ENCODE results near the gene GOSR2.
"Not testable (repeated sequence)": the region's sequence is repeated elsewhere in the genome, so short reads cannot be mapped to it uniquely, and the experiment has no call there.

Gene GOSR2

DNA sequence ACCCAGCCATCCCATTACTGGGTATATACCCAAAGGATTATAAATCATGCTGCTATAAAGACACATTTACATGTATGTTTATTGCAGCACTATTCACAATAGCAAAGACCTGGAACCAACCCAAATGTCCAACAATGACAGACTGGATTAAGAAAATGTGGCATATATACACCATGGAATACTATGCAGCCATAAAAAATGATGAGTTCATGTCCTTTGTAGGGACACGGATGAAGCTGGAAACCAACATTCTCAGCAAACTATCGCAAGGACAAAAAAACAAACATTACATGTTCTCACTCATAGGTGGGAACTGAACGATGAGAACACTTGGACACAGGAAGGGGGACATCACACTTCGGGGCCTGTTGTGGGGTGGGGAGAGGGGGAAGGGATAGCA is 998 bp upstream of the GOSR2 start:
- peak overlapping the region; percentile 96 for H3K4me3 ChIP-seq (ENCODE audit: low read length)
- not testable (repeated sequence) for DNase-seq (ENCODE audit: low read depth, low spot score)

DNA sequence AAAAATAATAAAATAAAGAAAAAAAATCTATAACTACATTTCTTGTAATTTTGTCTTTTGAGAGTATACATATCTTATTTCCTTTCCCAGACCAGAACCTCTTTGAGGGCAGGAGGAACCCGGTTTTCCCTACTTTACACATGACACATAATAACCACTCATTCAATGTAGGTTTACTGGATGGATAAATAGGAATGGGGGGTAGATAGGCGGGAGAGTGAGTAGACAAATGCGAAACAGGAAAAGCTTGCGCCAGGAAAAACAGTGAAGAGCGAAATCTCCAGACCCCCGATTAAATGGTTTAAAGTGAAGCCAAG is 515 bp upstream of the GOSR2 start:
- peak overlapping the region; percentile 96 for H3K4me3 ChIP-seq (ENCODE audit: low read length)
- no peak for DNase-seq (ENCODE audit: low read depth, low spot score)

DNA sequence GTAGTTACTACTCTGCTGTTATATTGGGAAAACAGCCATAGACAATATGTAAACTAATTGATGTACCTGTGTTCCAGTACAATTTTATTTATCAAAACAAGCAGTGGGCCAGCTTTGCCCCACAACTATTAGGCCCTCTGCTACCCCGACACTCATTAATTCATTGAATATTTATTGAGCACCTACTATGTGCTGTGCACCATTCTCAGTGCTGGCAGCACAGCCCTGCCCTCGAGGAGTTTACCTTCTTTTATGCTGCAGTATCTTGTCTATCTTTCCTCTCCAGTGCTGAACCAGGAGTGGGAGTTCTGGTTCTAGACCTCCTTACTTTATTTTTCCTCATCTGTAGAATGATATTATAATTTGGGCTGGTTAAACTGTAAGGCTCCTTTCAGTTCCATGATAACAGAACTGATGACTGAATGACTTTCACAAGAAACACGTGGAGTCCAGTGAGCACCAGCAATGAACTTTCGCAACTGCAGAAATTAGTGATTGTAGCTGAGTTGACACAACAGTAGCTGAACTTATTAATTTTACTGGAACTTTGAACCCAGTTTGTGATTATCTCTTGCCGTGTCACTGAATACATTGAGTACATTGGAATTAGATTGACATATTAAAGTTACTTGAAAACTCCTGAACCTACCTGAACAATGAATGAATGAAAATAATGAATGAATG is 2.4 kb downstream of the GOSR2 start:
- H3K4me3 ChIP-seq (ENCODE audit: low read length) = no peak overlapping the region

GRCh38 chr17:46928467-46929261 is 5.7 kb downstream of the GOSR2 start:
- H3K4me3 ChIP-seq (ENCODE audit: low read length) = no peak overlapping the region
- DNase-seq (ENCODE audit: low read depth, low spot score) = no peak

More for the DNA sequence above, 2.4 kb downstream of the GOSR2 start:
- no peak for DNase-seq (ENCODE audit: low read depth, low spot score)

DNA sequence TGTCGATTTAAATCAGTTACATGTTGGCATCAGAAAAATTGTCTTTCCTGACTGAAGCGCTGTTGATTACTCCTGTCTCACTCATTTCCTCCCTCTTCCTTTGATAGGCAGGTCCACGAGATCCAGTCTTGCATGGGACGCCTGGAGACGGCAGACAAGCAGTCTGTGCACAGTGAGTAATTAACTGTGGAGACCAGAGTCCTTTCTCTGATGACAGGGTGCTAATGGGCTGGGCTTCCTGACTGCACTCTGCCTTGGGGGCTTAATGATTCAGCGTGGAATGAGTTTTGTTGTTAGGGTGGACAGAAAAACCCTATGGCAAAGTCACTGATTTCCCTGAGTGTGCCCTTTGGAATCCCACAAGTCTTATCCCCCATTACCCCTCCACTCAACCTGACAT is 6.5 kb downstream of the GOSR2 start:
- no peak overlapping the region for H3K4me3 ChIP-seq (ENCODE audit: low read length)
- DNase-seq (ENCODE audit: low read depth, low spot score) = no peak

GRCh38 chr17:46930051-46930450 is 7.1 kb downstream of the GOSR2 start:
- no peak overlapping the region for H3K4me3 ChIP-seq (ENCODE audit: low read length)
- DNase-seq (ENCODE audit: low read depth, low spot score) = no peak

DNA sequence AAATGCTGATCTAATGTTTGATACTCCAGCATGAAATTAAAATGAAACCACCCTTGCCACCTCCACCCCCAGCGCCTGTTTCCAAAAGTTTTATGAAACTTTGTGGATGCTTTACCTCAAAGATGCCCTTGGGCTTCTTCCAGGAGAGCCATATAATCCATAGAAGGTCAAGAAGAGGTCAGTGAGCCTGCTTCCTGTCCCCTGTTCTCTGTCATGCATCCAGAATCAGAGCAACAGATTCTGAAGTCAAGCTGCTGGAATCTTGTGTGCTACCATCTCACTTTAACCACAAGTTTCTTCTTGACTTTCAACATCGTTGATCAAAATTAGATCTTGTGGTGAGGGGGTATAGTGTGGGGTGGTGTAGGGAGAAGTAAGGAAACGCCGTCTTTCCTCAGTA is 8.6 kb downstream of the GOSR2 start:
- no peak for DNase-seq (ENCODE audit: low read depth, low spot score)
- H3K4me3 ChIP-seq (ENCODE audit: low read length) = no peak overlapping the region

- DNase-seq (ENCODE audit: low read depth, low spot score) = no peak
- H3K4me3 ChIP-seq (ENCODE audit: low read length) = no peak overlapping the region
Measured at GRCh38 chr17:46935658-46936266, 12.8 kb downstream of the GOSR2 start.

DNA sequence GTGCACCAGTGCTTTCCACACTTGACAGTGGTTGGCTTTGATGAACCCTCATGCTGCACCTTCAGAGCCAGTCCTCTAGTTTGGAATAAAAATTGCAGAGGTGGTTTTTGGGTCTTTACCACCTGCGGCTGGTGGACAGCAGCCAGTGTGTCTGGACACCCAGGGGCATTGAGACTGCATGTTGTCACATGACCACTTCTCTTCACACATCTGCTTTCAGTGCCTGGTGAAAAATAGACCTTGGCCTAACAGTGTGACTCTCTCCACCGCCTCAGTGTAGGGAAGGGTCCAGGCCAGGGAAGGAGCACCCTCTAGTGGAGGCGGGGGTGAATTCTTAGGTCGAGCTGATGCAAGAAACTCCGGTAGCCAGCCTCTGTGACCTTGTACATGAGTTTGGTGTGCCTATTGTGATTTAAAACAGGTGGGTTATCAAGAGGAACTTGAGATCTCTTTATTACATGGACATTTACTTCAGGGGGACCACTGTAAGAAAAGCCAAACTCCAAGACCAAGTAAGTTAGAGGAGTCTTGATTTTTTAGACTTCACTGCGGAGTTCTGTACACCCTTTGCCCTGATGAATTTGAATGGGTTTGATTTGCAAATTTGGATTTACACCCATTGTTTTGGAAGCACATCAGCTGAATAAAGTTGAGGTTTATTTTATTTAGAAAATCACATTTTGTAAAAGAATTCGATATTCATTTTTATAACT is 17.9 kb downstream of the GOSR2 start:
- no peak overlapping the region for H3K4me3 ChIP-seq (ENCODE audit: low read length)
- peak; percentile 57 for DNase-seq (ENCODE audit: low read depth, low spot score)

- H3K4me3 ChIP-seq (ENCODE audit: low read length) = no peak overlapping the region
- peak; percentile 32 for DNase-seq (ENCODE audit: low read depth, low spot score)
Measured at GRCh38 chr17:46942441-46943217, 19.7 kb downstream of the GOSR2 start.

DNA sequence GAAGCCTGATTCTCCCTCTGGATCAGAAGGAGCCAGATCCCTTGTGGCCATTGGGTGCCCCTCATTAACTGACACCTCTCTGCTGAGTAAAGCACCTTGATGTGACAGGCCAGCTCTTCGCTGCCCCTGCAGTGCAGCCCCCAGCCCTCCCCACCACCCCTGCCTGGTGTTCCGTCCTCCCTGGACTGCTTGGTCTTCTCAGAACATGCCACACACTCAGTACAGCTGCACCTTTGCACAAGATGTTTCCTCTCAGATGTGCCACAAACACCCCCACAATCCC is 20.2 kb downstream of the GOSR2 start:
- no peak overlapping the region for H3K4me3 ChIP-seq (ENCODE audit: low read length)
- no peak for DNase-seq (ENCODE audit: low read depth, low spot score)

DNA sequence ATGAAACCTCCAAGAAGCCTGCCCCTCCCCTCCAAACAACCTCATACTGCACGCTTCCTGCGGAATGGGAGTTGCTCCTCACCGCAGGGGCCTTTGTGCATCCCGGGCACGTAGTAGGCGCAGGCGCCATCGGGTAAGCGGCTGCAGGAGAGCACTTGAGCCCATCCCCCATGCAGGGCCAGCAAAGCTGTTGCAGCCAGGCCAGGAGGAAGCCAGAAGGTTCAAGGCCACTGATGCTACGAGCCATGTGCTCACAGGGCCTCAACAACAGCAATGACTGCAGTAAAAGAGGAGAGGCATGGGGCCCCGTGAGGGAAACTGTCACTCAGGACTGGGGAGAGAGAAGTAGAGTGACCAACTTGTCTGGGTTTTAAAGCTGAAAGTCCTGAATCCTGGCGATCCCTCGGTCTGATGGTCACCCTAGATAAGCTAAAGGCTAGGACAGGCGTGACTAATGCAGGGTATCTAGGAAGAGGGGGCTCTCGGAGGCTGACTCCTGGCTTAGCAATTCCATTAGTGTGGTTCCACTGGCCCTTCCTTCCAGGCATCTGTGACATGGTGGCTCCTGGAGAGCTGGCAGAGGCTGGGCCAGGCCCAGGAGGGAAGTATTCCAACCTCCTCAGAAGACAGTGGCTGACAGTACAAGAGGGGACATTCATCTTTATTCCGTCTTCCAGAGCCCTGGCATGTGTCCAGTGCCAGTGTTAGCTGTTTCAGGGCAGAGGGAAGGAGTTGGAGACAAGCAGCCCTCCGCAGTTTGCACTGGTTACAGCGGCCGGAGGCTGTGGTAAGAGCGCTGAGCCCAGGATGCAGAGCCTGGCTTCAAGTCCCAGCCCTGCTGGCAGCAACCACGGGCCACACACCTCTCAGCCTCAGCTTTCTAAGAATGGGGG is 20.8 kb downstream of the GOSR2 start:
- H3K4me3 ChIP-seq (ENCODE audit: low read length) = no peak overlapping the region
- DNase-seq (ENCODE audit: low read depth, low spot score) = no peak

- no peak for DNase-seq (ENCODE audit: low read depth, low spot score)
- no peak overlapping the region for H3K4me3 ChIP-seq (ENCODE audit: low read length)
Measured at GRCh38 chr17:46944931-46945330, 22.0 kb downstream of the GOSR2 start.

DNA sequence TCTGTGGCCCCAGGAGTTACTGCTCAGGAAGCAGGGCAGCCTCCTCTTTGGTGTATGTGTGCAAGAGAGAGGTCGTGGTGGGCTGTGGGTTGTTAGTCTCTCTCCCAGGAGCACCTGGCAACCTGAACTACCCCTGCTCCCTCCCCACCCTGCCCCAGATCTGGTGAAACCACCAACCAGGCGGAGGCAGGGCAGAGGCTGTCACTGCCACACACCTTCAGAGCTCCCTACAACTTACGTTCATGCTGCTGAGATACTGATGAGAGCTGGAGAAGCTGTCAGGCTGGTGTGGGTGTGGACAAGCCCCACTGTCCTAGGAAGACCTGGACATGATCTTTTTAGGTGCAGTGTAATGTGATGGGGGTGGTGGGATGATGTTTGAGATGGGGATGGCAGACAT is 24.3 kb downstream of the GOSR2 start:
- peak; percentile 25 for DNase-seq (ENCODE audit: low read depth, low spot score)
- H3K4me3 ChIP-seq (ENCODE audit: low read length) = no peak overlapping the region

DNA sequence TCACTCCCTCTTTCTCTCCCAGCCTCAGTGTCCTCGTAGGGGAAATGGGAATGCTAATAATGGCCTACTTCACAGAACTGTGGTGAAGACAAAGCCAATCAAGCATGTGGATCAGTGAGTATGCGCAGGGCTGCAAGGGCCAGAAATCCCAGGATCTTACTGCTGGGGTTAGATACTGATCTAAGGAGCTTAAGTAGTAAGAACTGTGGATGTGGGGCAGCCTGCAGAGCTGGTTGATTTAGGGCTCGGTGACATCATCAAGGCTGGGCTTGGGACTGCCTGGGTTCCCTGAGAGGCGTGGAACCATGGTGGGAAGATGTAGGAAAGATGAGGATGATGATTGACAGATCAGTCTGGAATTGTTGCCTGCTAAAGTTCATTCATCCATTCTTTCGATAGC is 25.6 kb downstream of the GOSR2 start:
- DNase-seq (ENCODE audit: low read depth, low spot score) = no peak
- H3K4me3 ChIP-seq (ENCODE audit: low read length) = no peak overlapping the region

- no peak for DNase-seq (ENCODE audit: low read depth, low spot score)
- no peak overlapping the region for H3K4me3 ChIP-seq (ENCODE audit: low read length)
Measured at GRCh38 chr17:46949291-46950174, 26.6 kb downstream of the GOSR2 start.

- no peak overlapping the region for H3K4me3 ChIP-seq (ENCODE audit: low read length)
- no peak for DNase-seq (ENCODE audit: low read depth, low spot score)
Measured at GRCh38 chr17:46950342-46950996, 27.5 kb downstream of the GOSR2 start.

Measured in Jurkat, Clone E6-1 (cell line).